Lung (tissue), 12 donors: ENCODE measurements around the gene UNC5B. TPM values are rescaled to one million over a fixed set of nuclear protein-coding genes. Genes with fewer than 3 reads are reported as not detected.

Source experiments
- ATAC-seq: fragments of 200-7000 bp; cut with Tn5 transposase; one replicate; pipeline ENCODE4 v1.9.1; 2020; ENCODE audit warnings: moderate number of reproducible peaks; ENCODE audit not compliant: insufficient read depth, low FRiP score
- DNase-seq, 3 donors: peaks; one replicate each; pipeline ENCODE4 v3.0.0-alpha.2; 2013 to 2017
- H3K27ac ChIP-seq, 2 donors: one replicate each; pipeline ENCODE4 v1.5.1; 2013; ENCODE audit warnings: mild to moderate bottlenecking in 2 of 2, moderate library complexity in 2 of 2, control low read depth in 1 of 2, inconsistent platforms in 1 of 2, low read depth in 1 of 2, low read length in 1 of 2
- H3K27me3 ChIP-seq, 3 donors: one replicate each; pipeline ENCODE4 v1.5.1; 2013; ENCODE audit warnings: low read length in 2 of 3; ENCODE audit not compliant: control insufficient read depth in 3 of 3, insufficient read depth in 3 of 3
- H3K36me3 ChIP-seq, 4 donors: one replicate each; pipeline ENCODE4 v1.5.1; 2013; ENCODE audit warnings: low read length in 4 of 4, mild to moderate bottlenecking in 1 of 4, moderate library complexity in 1 of 4; ENCODE audit not compliant: control insufficient read depth in 4 of 4, insufficient read depth in 4 of 4
- H3K4me1 ChIP-seq, 5 donors: one replicate each; pipeline ENCODE4 v1.5.1; 2013; ENCODE audit warnings: low read length in 5 of 5, mild to moderate bottlenecking in 2 of 5, moderate library complexity in 1 of 5; ENCODE audit not compliant: control insufficient read depth in 5 of 5, insufficient read depth in 5 of 5
- H3K4me3 ChIP-seq: one replicate; pipeline ENCODE4 v1.5.1; 2013; ENCODE audit warnings: mild to moderate bottlenecking, control low read depth, moderate library complexity
- H3K9ac ChIP-seq, 2 donors: one replicate each; pipeline ENCODE4 v1.5.1; 2013; ENCODE audit warnings: low read length in 2 of 2, control low read depth in 1 of 2; ENCODE audit not compliant: insufficient read depth in 1 of 2
- H3K9me3 ChIP-seq, 4 donors: one replicate each; pipeline ENCODE4 v1.5.1; 2013; ENCODE audit warnings: low read length in 3 of 4, mild to moderate bottlenecking in 1 of 4, moderate library complexity in 1 of 4; ENCODE audit not compliant: control insufficient read depth in 4 of 4, insufficient read depth in 3 of 4
- WGBS, 2 donors: extraction: QIAGEN DNeasy Blood & Tissue Kit; methylation state at CpG; one replicate each; pipeline ENCODE4 v1.1.7; 2013; 5-methylcytosine and 5-hydroxymethylcytosine counted together
- polyA plus RNA-seq, 2 donors: library from polyadenylated mRNA; stranded (reverse); fragments of 200-250 nt; gene quantifications; one replicate each; pipeline ENCODE4 v1.2.1, GENCODE V29; 2013
- total RNA-seq, 2 donors: library from RNA; depleted of rRNA in 1 of 2; stranded (reverse); fragments of >200 nt in 1 of 2; gene quantifications; one replicate each; pipeline ENCODE4 v1.2.1, GENCODE V29; 2014 to 2021
- TF ChIP-seq, protein P1 (sequence below): IDR thresholded peaks from 2 replicates; pipeline ENCODE4 v1.5.1; 2012; ENCODE audit warnings: mild to moderate bottlenecking; ENCODE audit errors: control extremely low read depth, extremely low read depth
- donor health status: control.
- donor health status: control.
- donor health status: Bipolar disorder and iron deficiency.
- donor health status: healthy.
- donor health status: DM: yes; HTN: yes; CAD: no.

The UNC5B gene
- total and polyA plus RNA-seq, 4 donors: 4.4 to 23.8 (median 8.3) TPM

DNA sequence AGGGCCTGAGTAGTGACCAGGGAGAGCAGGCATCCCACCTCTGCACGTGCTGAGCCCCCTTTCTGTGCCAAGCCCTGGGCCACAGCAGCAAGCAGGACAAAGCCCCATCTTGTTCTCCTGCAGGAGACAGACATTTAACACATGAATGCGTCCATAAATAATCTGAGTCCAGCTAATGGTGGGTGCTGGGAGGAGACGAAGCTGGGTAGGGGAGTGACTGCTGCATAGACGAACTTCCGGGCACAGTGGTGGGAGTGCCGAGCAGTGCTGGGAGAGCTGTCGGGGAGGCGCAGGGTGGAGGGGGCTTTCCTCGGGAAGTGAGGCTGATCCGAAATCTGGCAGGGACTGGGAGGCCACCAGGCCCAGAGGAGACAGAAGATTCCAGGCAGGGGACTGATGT, 71.5 kb downstream of the UNC5B start:
- no peak overlapping the region for H3K4me3 ChIP-seq
- WGBS, 2 donors: 92% methylated on average over 10 of the region's 10 CpGs
- no peaks in the 10 kb centered on the region for H3K27me3 ChIP-seq
- H3K36me3 ChIP-seq: peaks cover 0 to 31% (median 19%) of the 10 kb centered on the region in 4 donors
- no peak overlapping the region for H3K9ac ChIP-seq
- TF ChIP-seq, protein P1, sequence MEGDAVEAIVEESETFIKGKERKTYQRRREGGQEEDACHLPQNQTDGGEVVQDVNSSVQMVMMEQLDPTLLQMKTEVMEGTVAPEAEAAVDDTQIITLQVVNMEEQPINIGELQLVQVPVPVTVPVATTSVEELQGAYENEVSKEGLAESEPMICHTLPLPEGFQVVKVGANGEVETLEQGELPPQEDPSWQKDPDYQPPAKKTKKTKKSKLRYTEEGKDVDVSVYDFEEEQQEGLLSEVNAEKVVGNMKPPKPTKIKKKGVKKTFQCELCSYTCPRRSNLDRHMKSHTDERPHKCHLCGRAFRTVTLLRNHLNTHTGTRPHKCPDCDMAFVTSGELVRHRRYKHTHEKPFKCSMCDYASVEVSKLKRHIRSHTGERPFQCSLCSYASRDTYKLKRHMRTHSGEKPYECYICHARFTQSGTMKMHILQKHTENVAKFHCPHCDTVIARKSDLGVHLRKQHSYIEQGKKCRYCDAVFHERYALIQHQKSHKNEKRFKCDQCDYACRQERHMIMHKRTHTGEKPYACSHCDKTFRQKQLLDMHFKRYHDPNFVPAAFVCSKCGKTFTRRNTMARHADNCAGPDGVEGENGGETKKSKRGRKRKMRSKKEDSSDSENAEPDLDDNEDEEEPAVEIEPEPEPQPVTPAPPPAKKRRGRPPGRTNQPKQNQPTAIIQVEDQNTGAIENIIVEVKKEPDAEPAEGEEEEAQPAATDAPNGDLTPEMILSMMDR: no peak
- H3K27ac ChIP-seq: no peak overlapping the region
- H3K9me3 ChIP-seq: no peaks in the 10 kb centered on the region
- DNase-seq (no peak), ATAC-seq (no peak)
- H3K4me1 ChIP-seq: peaks cover 0 to 11% (median 4%) of the 10 kb centered on the region in 5 donors

DNA sequence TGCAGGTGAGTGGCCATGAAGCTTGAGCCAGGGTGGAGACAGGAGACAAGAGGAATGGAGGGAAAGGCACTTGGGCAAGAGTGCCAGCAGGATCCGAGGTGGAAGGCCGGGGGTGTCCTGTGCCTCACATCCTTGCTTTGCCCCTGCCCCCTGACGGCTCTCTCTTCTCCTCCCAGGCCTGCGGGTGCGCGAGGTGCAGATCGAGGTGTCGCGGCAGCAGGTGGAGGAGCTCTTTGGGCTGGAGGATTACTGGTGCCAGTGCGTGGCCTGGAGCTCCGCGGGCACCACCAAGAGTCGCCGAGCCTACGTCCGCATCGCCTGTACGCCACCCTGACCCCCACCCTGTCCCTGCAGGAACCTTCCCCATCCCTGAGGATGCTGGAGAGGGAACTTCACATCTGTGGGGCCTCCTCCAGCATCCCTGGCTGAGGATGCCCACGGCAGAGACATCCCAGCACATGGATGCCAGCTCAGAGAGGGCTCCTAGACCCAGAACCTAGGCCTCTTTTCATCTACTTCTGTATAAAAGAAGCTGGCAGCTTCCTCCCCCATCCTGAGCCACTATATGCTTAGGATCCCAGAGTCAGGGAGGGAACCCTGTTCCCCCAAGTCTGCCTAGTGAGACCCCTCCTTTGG, 72.3 kb downstream of the UNC5B start:
- H3K27me3 ChIP-seq: no peaks in the 10 kb centered on the region
- WGBS, 2 donors: 89% methylated on average over 19 of the region's 19 CpGs
- no peak overlapping the region for H3K27ac ChIP-seq
- H3K4me1 ChIP-seq: peaks cover 0 to 7% (median 0%) of the 10 kb centered on the region in 5 donors
- peaks cover 0 to 32% (median 19%) of the 10 kb centered on the region in 4 donors for H3K36me3 ChIP-seq
- ATAC-seq: no peak
- H3K9ac ChIP-seq: no peak overlapping the region
- TF ChIP-seq, protein P1: no peak
- no peak for DNase-seq
- H3K9me3 ChIP-seq: no peaks in the 10 kb centered on the region
- no peak overlapping the region for H3K4me3 ChIP-seq

DNA sequence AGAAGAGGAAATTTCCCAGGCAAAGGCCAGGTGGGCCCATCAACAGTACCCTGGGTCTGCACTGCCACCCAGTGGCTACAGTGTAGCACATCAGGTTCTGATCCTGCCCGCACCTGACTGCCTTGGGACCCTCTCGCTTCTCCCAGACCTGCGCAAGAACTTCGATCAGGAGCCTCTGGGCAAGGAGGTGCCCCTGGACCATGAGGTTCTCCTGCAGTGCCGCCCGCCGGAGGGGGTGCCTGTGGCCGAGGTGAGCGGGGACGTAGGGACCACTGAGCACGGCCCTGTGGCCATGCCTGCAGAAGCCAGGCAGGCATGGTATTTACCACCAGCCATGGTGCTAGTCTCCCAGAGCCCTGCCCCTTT, 72.8 kb downstream of the UNC5B start:
- H3K27ac ChIP-seq: no peak overlapping the region
- H3K9ac ChIP-seq: no peak overlapping the region
- no peaks in the 10 kb centered on the region for H3K9me3 ChIP-seq
- ATAC-seq: peak; percentile 60
- peak; percentile 61 to 65 (median 62) for DNase-seq
- H3K4me1 ChIP-seq: peaks cover 0 to 3% (median 0%) of the 10 kb centered on the region in 5 donors
- no peak overlapping the region for H3K4me3 ChIP-seq
- TF ChIP-seq, protein P1: peak; percentile 48
- H3K36me3 ChIP-seq: peaks cover 0 to 30% (median 19%) of the 10 kb centered on the region in 4 donors
- 66 to 72% methylated on average over 11 of the region's 11 CpGs for WGBS, 2 donors
- H3K27me3 ChIP-seq: no peaks in the 10 kb centered on the region

DNA sequence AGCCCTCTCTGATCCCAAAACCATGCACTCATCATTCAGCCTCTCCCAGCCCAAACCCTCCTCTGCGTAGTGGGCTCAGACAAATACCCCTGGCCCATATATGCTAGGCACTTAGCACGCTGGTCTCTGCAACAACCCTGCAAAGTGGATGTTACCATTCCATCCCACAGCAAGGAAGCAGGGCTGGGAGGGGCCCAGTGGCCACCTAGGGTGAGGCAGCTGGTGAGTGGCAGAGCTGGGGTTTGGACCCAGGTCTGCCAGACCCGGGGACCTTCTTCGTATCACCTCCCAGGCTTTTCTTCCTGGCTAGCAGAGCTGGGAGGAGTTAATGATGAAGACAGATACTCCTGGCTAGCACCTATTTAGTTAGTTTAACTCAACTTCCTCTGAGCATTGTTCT, 73.6 kb downstream of the UNC5B start:
- 85 to 90% methylated on average over 4 of the region's 4 CpGs for WGBS, 2 donors
- TF ChIP-seq, protein P1: no peak

More for the DNA sequence above, 73.6 kb downstream of the UNC5B start:
- H3K36me3 ChIP-seq: peaks cover 0 to 30% (median 22%) of the 10 kb centered on the region in 4 donors
- H3K9me3 ChIP-seq: no peaks in the 10 kb centered on the region
- no peaks in the 10 kb centered on the region for H3K4me1 ChIP-seq
- no peak overlapping the region for H3K9ac ChIP-seq
- DNase-seq (no peak), ATAC-seq (no peak)
- no peaks in the 10 kb centered on the region for H3K27me3 ChIP-seq
- no peak overlapping the region for H3K27ac ChIP-seq
- no peak overlapping the region for H3K4me3 ChIP-seq
